Dermis blood vessel endothelial cell (primary cell): ENCODE results near the gene SLC12A7. TPM values are rescaled to one million over a fixed set of nuclear protein-coding genes. Genes with fewer than 3 reads are reported as not detected.

Experiments
- DNase-seq: peaks from one replicate; pipeline ENCODE4 v3.0.0; 2010
- total RNA-seq: library from RNA; depleted of rRNA; stranded (reverse); fragments of >200 nt; gene quantifications from 2 replicates; pipeline ENCODE4 v1.2.3, GENCODE V29; 2014

SLC12A7 gene
- total RNA-seq, 1 donor from 2014 or later = 31.3 TPM

- no peak for DNase-seq
Measured at GRCh38 chr5:1048162-1048721, 63.6 kb downstream of the SLC12A7 start.

GRCh38 chr5:1047332-1047965, 64.4 kb downstream of the SLC12A7 start:
- DNase-seq = no peak

- no peak for DNase-seq
Measured at GRCh38 chr5:1045960-1046560, 65.8 kb downstream of the SLC12A7 start.

- DNase-seq = no peak
Measured at GRCh38 chr5:1044117-1044516, 67.7 kb downstream of the SLC12A7 start.

GRCh38 chr5:1043327-1043726, 68.5 kb downstream of the SLC12A7 start:
- DNase-seq = no peak

- no peak for DNase-seq
Measured at GRCh38 chr5:1042626-1043025, 69.2 kb downstream of the SLC12A7 start.

- DNase-seq = no peak
Measured at GRCh38 chr5:1041225-1042143, 70.4 kb downstream of the SLC12A7 start.

GRCh38 chr5:1040571-1040970, 71.3 kb downstream of the SLC12A7 start:
- no peak for DNase-seq

GRCh38 chr5:1039706-1040260, 72.1 kb downstream of the SLC12A7 start:
- DNase-seq = no peak

GRCh38 chr5:1039210-1039548, 72.7 kb downstream of the SLC12A7 start:
- DNase-seq = no peak

GRCh38 chr5:1038417-1039209, 73.2 kb downstream of the SLC12A7 start:
- DNase-seq = no peak

GRCh38 chr5:1037671-1038416, 74.0 kb downstream of the SLC12A7 start:
- DNase-seq = no peak

- no peak for DNase-seq
Measured at GRCh38 chr5:1037123-1037670, 74.7 kb downstream of the SLC12A7 start.

- no peak for DNase-seq
Measured at GRCh38 chr5:1036504-1037122, 75.2 kb downstream of the SLC12A7 start.

GRCh38 chr5:1035421-1036405, 76.2 kb downstream of the SLC12A7 start:
- DNase-seq = no peak

- no peak for DNase-seq
Measured at GRCh38 chr5:1034986-1035385, 76.9 kb downstream of the SLC12A7 start.

- no peak for DNase-seq
Measured at GRCh38 chr5:1034421-1034905, 77.4 kb downstream of the SLC12A7 start.

- no peak for DNase-seq
Measured at GRCh38 chr5:1033606-1034420, 78.0 kb downstream of the SLC12A7 start.
